CD4-positive, alpha-beta T cell (primary cell): ENCODE data around the gene RIPOR2. TPM values are rescaled to one million over a fixed set of nuclear protein-coding genes. Genes with fewer than 3 reads are reported as not detected.

Experiments used
- ATAC-seq: fragments of 200-7000 bp; cut with Tn5 transposase; one replicate; pipeline ENCODE4 v1.10.0; 2022; ENCODE audit warnings: mild to moderate bottlenecking; ENCODE audit not compliant: poor library complexity
- CTCF ChIA-PET: fragments of 350-600 bp; sonication (Branson Sonifier 250); formaldehyde crosslinking; loops from one replicate; lab custom pipeline; 2021; ENCODE audit warnings: antibody characterized with exemption, inconsistent platforms; lab: Charles Lee
- POLR2A ChIA-PET: fragments of 350-600 bp; sonication (Branson Sonifier 250); formaldehyde crosslinking; loops from one replicate; lab custom pipeline; 2021; ENCODE audit warnings: antibody characterized with exemption, inconsistent platforms; lab: Charles Lee
- DNase-seq, 14 experiments: peaks; one replicate each; pipeline ENCODE4 v3.0.0-alpha.2; 2013 to 2020; ENCODE audit warnings: mixed read lengths in 2 of 14
- H3K27ac ChIP-seq, 2 donors: one replicate each; pipeline versions ENCODE4 v1.5.1 to v1.7.0; 2013; ENCODE audit warnings: low read length in 2 of 2, low read depth in 1 of 2, mild to moderate bottlenecking in 1 of 2
- H3K27me3 ChIP-seq, 2 experiments: 1 replicate in 1 of 2; 2 replicates in 1 of 2; pipeline versions ENCODE4 v1.6.1 to v1.7.0; 2013; ENCODE audit warnings: low read length in 2 of 2, control low read depth in 1 of 2, mild to moderate bottlenecking in 1 of 2, moderate library complexity in 1 of 2; ENCODE audit not compliant: insufficient read depth in 2 of 2, control insufficient read depth in 1 of 2
- H3K36me3 ChIP-seq: one replicate; pipeline ENCODE4 v1.6.1; 2013; ENCODE audit warnings: low read length, control low read depth; ENCODE audit not compliant: insufficient read depth
- H3K4me1 ChIP-seq: one replicate; pipeline ENCODE4 v1.6.1; 2013; ENCODE audit warnings: low read length, control low read depth; ENCODE audit not compliant: insufficient read depth
- H3K4me3 ChIP-seq: one replicate; pipeline ENCODE4 v1.5.1; 2013; ENCODE audit warnings: mild to moderate bottlenecking, low read length, moderate library complexity
- H3K9me3 ChIP-seq, 2 experiments: 1 replicate in 1 of 2; 2 replicates in 1 of 2; pipeline versions ENCODE4 v1.6.1 to v1.7.0; 2013; ENCODE audit warnings: low read length in 2 of 2, mild to moderate bottlenecking in 2 of 2, control low read depth in 1 of 2, moderate library complexity in 1 of 2; ENCODE audit not compliant: control insufficient read depth in 1 of 2, insufficient read depth in 1 of 2
- H3K27ac Mint-ChIP-seq: one replicate; pipeline ENCODE4 v1.8.0; 2020; ENCODE audit warnings: mixed read lengths
- H3K27me3 Mint-ChIP-seq: one replicate; pipeline ENCODE4 v1.8.0; 2021; ENCODE audit warnings: mixed read lengths
- H3K36me3 Mint-ChIP-seq: one replicate; pipeline ENCODE4 v1.8.0; 2021; ENCODE audit warnings: low read depth, mixed read lengths
- H3K4me1 Mint-ChIP-seq: one replicate; pipeline ENCODE4 v1.8.0; 2021; ENCODE audit warnings: low read depth, mixed read lengths
- H3K4me3 Mint-ChIP-seq: one replicate; pipeline ENCODE4 v1.8.0; 2020; ENCODE audit warnings: mild to moderate bottlenecking, mixed read lengths
- H3K9me3 Mint-ChIP-seq: one replicate; pipeline ENCODE4 v1.8.0; 2020; ENCODE audit warnings: mixed read lengths
- CTCF ChIP-seq: fragments of 200-600 bp; IDR thresholded peaks from one replicate; pipeline ENCODE4 v1.8.0; 2022; ENCODE audit warnings: antibody characterized with exemption, mild to moderate bottlenecking
- intact Hi-C, 2 experiments: fragments of 100-400 bp; cut with DNase I in 1 of 2; cut with micrococcal nuclease in 1 of 2; formaldehyde crosslinking; loops; one replicate each; pipeline versions ENCODE4 v1.15.1 to v1.9.0; 2023 to 2025; cut with DNase I, micrococcal nuclease
- total RNA-seq, 174 experiments: library from RNA in 2 of 174; stranded (reverse) in 2 of 174; gene quantifications; one replicate each; pipeline ENCODE4 v1.2.3 and lab custom pipeline; 2021 to 2026

Gene RIPOR2
- total RNA-seq, 2 experiments from 2014 or later, result 123 to 129 TPM

DNA sequence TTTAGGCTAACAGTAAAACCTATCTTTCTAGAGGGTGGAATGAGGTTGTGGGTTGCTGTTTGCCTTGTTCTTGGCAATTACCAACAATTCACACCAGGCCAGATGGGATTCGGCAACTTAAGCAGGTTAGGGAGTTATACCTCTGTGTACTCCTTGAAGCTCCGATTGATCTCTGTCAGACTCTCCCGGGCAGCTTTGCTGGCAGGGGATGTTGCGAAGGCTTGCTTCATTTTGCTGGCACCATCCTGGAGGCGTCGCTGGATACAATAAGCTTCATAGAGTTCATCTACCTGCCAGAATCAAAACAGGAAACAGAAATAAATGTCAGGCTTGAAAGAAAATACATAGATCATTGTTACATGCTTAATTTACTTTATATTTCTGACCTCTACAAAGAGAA, 70.6 kb downstream of the RIPOR2 start:
- intact Hi-C loops, result loop anchor here in 1 of 2 experiments (5.0 kb wide), 1 partner anchor 1537 kb away; the partner anchor contains the start of gene BTN3A1
- CTCF ChIA-PET, result interaction anchor here (0.9 to 4.1 kb wide), 10 partner anchors 9 to 206 kb away, joined by 3 to 24 read pairs (median 4); no protein-coding TSS in a partner anchor
- peaks cover 98% of the 10 kb centered on the region for H3K36me3 ChIP-seq
- Mint-ChIP-seq H3K4me3 (peak overlapping the region; percentile 83), H3K27me3 (no peaks in the 10 kb centered on the region), H3K4me1 (peaks cover 90% of the 10 kb centered on the region), H3K27ac (peak overlapping the region; percentile 93), H3K9me3 (no peaks in the 10 kb centered on the region), H3K36me3 (peaks cover 96% of the 10 kb centered on the region)
- H3K27me3 ChIP-seq, result no peaks in the 10 kb centered on the region
- no peak overlapping the region for H3K4me3 ChIP-seq
- no peak for TF ChIP-seq CTCF
- H3K9me3 ChIP-seq, result no peaks in the 10 kb centered on the region
- ATAC-seq (no peak), DNase-seq (peak in 1 of 14 experiments; percentile 40)
- peak overlapping the region in 1 of 2 donors; percentile 68 for H3K27ac ChIP-seq
- POLR2A ChIA-PET, result interaction anchor here (0.8 to 3.5 kb wide), 12 partner anchors 9 to 162 kb away, joined by 3 to 18 read pairs (median 4); partner anchors contain the start of gene RIPOR2
- H3K4me1 ChIP-seq, result peaks cover 65% of the 10 kb centered on the region

DNA sequence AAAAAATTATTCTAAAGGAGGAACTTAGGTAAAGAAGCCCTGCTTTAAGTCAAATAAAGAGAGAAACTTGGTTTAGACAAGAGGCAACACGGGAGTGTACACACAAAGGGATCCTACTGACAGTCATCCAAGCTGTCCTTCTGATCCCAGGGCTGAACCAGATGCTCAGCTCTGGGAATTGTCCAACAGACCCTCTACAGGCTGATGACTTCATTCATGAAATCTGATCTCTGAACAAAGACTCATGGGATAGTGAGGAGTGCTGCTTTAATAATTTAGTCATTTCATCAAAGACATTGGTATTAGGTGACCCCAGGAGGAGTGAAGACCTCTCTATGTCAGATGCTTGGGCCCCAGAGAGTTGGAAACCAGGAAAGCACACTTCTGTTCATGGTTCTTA, 71.4 kb downstream of the RIPOR2 start:
- Histone ChIP-seq H3K27me3 (no peaks in the 10 kb centered on the region), H3K9me3 (no peaks in the 10 kb centered on the region), H3K4me3 (no peak overlapping the region), H3K27ac (peak overlapping the region; percentile 42 to 68), H3K36me3 (peaks cover 98% of the 10 kb centered on the region), H3K4me1 (peaks cover 71% of the 10 kb centered on the region)
- CTCF ChIA-PET, result interaction anchor here (1.3 to 4.1 kb wide), 5 partner anchors 13 to 154 kb away, joined by 3 to 24 read pairs (median 4); no protein-coding TSS in a partner anchor
- no peak for TF ChIP-seq CTCF
- peak overlapping the region; percentile 93 for H3K27ac Mint-ChIP-seq
- H3K4me3 Mint-ChIP-seq, result no peak overlapping the region
- POLR2A ChIA-PET, result interaction anchor here (0.8 to 3.5 kb wide), 10 partner anchors 8 to 153 kb away, joined by 3 to 18 read pairs (median 4); partner anchors contain the start of gene RIPOR2
- H3K4me1 Mint-ChIP-seq, result peaks cover 98% of the 10 kb centered on the region
- DNase-seq (no peak), ATAC-seq (no peak)
- no peaks in the 10 kb centered on the region for H3K9me3 Mint-ChIP-seq
- H3K27me3 Mint-ChIP-seq, result no peaks in the 10 kb centered on the region
- intact Hi-C loops, result loop anchor here in 1 of 2 experiments (5.0 kb wide), 1 partner anchor 43 kb away; no protein-coding TSS in a partner anchor
- peaks cover 100% of the 10 kb centered on the region for H3K36me3 Mint-ChIP-seq

GRCh38 chr6:24861934-24862333, 73.8 kb downstream of the RIPOR2 start:
- H3K9me3 ChIP-seq, result no peaks in the 10 kb centered on the region
- ChIA-PET POLR2A (interaction anchor here (1.0 to 1.8 kb wide), 6 partner anchors 20 to 156 kb away, joined by 3 to 7 read pairs (median 4); no protein-coding TSS in a partner anchor), CTCF (interaction anchor here (1.1 to 1.3 kb wide), 2 partner anchors 27 to 156 kb away, joined by 3 to 6 read pairs; no protein-coding TSS in a partner anchor)
- no peak for TF ChIP-seq CTCF
- Mint-ChIP-seq H3K27me3 (no peaks in the 10 kb centered on the region), H3K27ac (peak overlapping the region; percentile 93), H3K9me3 (no peaks in the 10 kb centered on the region), H3K4me3 (no peak overlapping the region), H3K36me3 (peaks cover 100% of the 10 kb centered on the region), H3K4me1 (peaks cover 98% of the 10 kb centered on the region)
- H3K4me3 ChIP-seq, result no peak overlapping the region
- peaks cover 77% of the 10 kb centered on the region for H3K4me1 ChIP-seq
- peak overlapping the region; percentile 39 to 78 for H3K27ac ChIP-seq
- ATAC-seq (no peak), DNase-seq (no peak)
- no peaks in the 10 kb centered on the region for H3K27me3 ChIP-seq
- peaks cover 98% of the 10 kb centered on the region for H3K36me3 ChIP-seq
- intact Hi-C loops, result loop anchor here (2.0 to 5.0 kb wide), 2 partner anchors 45 to 71 kb away; no protein-coding TSS in a partner anchor
